Nephron progenitor cell (in vitro differentiated cells): ENCODE results near the gene PTCD2.

Source experiments
- DNase-seq: peaks from one replicate; pipeline ENCODE4 v3.0.0; 2021
- H3K27ac Mint-ChIP-seq: 2 replicates; pipeline ENCODE4 v1.8.0; 2021; ENCODE audit warnings: mild to moderate bottlenecking, moderate library complexity, mixed read lengths
- H3K27me3 Mint-ChIP-seq: 2 replicates; pipeline ENCODE4 v1.8.0; 2021; ENCODE audit warnings: mild to moderate bottlenecking, low read depth, mixed read lengths; ENCODE audit not compliant: poor library complexity
- H3K36me3 Mint-ChIP-seq: 2 replicates; pipeline ENCODE4 v1.8.0; 2021; ENCODE audit warnings: low read depth, mixed read lengths
- H3K4me1 Mint-ChIP-seq: 2 replicates; pipeline ENCODE4 v1.8.0; 2021; ENCODE audit warnings: mixed read lengths
- H3K4me3 Mint-ChIP-seq: 2 replicates; pipeline ENCODE4 v1.8.0; 2021; ENCODE audit warnings: mild to moderate bottlenecking, moderate library complexity, mixed read lengths
- H3K9me3 Mint-ChIP-seq: 2 replicates; pipeline ENCODE4 v1.8.0; 2021; ENCODE audit warnings: mild to moderate bottlenecking, moderate library complexity, mixed read lengths
- TF ChIP-seq, protein P1 (sequence below): fragments of 200-600 bp; sonication (generic); IDR thresholded peaks from 2 replicates; pipeline ENCODE4 v1.5.0; 2021; ENCODE audit warnings: antibody characterized with exemption

Gene PTCD2

DNA sequence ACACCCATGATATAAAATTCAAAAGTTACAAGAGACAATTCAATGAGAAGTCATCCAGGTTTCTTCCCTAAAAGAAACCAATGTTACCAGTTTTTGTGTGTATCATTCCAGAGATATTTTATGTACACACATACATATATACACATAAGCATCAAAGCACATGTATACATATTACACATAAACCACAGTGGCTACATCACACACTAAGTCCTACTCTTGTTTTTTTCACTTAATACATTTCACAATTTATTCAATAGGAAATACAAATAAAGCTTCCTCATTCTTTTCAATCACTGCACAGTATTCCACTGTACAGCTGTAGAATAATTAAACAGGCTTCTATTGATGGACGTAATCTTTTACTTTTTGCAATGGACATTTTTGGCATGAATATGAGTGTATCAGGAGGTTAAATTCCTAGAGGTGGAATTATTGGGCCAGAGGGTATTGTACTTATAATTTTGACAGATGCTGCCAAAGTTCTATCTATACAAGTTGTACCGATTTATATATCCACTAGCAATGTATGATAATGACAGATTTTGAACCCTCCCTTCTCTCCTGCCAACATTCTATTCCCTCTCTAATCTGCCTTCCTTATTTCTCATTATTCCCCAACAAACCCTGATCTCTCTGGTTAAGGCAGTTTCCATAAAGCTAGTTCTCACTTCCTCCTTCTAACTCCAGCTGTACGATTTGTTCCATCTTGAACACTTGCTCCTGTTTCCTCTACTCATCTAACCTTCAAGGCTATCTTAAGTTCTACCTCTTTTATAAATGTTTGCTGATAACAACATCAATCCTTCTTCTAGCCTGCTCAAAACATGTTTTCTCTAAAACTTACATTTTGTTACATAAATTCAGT is 35.4 kb upstream of the PTCD2 start:
- H3K27ac Mint-ChIP-seq = no peak overlapping the region

DNA sequence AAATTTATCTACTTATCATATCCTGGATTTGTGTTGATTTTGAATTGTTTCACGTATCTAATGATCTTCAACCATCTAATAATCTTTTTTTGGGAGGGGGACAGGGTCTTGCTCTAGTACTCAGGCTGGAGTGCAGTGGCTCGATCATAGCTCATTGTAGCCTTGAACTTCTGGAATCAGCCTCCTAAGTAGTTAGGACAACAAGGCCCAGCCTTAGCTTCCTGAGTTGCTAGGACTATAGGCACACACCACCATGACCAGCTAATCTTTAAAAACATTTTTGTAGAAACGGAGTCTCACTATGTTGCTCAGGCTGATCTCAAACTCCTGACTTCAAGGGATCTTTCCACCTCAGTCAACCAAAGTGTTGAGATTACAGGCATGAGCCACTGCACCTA is 34.8 kb upstream of the PTCD2 start:
- TF ChIP-seq, protein P1, sequence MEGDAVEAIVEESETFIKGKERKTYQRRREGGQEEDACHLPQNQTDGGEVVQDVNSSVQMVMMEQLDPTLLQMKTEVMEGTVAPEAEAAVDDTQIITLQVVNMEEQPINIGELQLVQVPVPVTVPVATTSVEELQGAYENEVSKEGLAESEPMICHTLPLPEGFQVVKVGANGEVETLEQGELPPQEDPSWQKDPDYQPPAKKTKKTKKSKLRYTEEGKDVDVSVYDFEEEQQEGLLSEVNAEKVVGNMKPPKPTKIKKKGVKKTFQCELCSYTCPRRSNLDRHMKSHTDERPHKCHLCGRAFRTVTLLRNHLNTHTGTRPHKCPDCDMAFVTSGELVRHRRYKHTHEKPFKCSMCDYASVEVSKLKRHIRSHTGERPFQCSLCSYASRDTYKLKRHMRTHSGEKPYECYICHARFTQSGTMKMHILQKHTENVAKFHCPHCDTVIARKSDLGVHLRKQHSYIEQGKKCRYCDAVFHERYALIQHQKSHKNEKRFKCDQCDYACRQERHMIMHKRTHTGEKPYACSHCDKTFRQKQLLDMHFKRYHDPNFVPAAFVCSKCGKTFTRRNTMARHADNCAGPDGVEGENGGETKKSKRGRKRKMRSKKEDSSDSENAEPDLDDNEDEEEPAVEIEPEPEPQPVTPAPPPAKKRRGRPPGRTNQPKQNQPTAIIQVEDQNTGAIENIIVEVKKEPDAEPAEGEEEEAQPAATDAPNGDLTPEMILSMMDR = no peak
- no peaks in the 10 kb centered on the region for H3K9me3 Mint-ChIP-seq
- peaks cover 18% of the 10 kb centered on the region for H3K4me1 Mint-ChIP-seq
- no peak overlapping the region for H3K4me3 Mint-ChIP-seq
- no peak overlapping the region for H3K27ac Mint-ChIP-seq
- no peak for DNase-seq
- no peaks in the 10 kb centered on the region for H3K27me3 Mint-ChIP-seq
- H3K36me3 Mint-ChIP-seq = peaks cover 50% of the 10 kb centered on the region

More for the DNA sequence above, 35.4 kb upstream of the PTCD2 start:
- peaks cover 18% of the 10 kb centered on the region for H3K4me1 Mint-ChIP-seq
- no peak overlapping the region for H3K4me3 Mint-ChIP-seq
- H3K36me3 Mint-ChIP-seq = peaks cover 51% of the 10 kb centered on the region
- TF ChIP-seq, protein P1 = no peak
- H3K27me3 Mint-ChIP-seq = no peaks in the 10 kb centered on the region
- no peak for DNase-seq
- no peaks in the 10 kb centered on the region for H3K9me3 Mint-ChIP-seq

DNA sequence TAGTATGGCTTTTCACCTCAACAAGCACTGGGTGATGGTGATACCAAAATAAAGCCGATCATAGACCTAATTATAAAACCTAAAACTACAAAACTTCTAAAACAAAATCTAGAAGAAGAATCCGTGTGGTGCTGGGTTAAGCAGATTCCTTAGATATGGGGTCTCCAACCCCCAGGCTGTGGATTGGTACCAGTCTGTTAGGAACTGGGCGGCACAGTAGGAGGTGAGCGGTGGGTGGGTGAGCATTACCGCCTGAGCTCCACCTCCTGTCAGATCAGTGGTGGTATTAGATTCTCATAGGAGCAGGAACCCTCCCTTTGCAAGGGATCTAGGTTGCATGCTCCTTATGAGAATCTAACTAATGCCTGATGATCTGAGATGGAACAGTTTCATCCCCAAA is 33.4 kb upstream of the PTCD2 start:
- H3K27ac Mint-ChIP-seq = no peak overlapping the region
- DNase-seq = no peak
- TF ChIP-seq, protein P1 = no peak
- H3K27me3 Mint-ChIP-seq = no peaks in the 10 kb centered on the region
- peaks cover 50% of the 10 kb centered on the region for H3K36me3 Mint-ChIP-seq
- peaks cover 12% of the 10 kb centered on the region for H3K4me1 Mint-ChIP-seq
- no peak overlapping the region for H3K4me3 Mint-ChIP-seq
- no peaks in the 10 kb centered on the region for H3K9me3 Mint-ChIP-seq

DNA sequence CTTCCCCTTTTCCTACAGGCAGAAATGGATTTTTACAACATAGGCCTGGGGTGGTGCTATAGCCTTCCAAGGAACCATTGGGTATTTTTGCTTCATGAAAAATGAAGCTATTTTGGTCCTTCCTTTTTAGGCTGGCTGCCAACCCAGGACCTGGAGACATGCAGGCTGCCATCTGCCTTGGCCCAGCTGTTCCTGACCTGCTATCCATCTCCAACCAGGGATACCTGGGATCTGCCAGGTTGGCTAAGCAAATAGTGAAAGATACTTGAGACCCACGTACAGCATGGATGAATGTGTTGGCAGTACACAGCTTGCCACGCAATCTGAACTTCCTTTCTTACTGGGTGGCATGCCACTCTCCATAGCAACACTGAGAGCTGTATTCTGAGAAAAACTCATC is 31.2 kb upstream of the PTCD2 start:
- H3K4me1 Mint-ChIP-seq = no peaks in the 10 kb centered on the region
- H3K27me3 Mint-ChIP-seq = no peaks in the 10 kb centered on the region
- no peak for DNase-seq
- peaks cover 49% of the 10 kb centered on the region for H3K36me3 Mint-ChIP-seq
- H3K9me3 Mint-ChIP-seq = no peaks in the 10 kb centered on the region
- TF ChIP-seq, protein P1 = no peak
- H3K4me3 Mint-ChIP-seq = no peak overlapping the region
- H3K27ac Mint-ChIP-seq = no peak overlapping the region

DNA sequence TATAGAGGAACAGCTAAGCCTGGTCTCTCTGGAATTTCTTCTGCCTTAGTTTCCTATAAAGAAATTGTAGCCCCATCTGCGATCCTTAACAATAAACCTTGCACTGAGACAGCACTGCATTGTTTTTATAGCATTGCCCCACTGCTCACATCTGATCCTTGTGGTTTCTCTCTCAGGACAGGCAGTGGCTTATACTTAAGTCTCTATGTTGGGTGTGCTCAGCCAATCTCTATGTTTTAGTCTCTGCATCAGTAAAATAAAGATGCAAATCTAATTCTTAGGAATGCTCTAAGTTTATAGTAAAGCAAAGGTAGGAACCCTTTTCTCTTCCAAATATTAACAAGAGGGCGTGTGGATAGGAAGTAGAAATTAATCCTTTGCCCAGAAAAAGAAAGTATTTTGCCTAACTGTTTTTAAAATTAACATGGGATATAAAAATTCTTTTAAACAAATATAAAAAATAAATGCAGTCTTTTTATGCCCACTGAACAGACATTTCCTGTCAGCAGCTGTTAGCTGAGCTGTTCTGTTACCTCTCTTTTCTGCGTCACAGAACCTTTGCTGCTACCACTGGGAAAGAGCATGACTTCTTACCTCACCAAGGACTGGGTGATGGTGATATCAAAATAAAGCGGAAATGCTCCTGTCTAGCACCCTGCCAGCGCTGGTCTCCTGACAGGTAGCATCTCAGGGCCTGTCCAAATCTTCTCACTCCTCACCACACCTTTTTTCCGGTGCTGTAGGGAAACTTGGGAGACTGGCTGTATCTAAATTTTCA is 29.6 kb upstream of the PTCD2 start:
- DNase-seq = no peak
- TF ChIP-seq, protein P1 = no peak
- peaks cover 64% of the 10 kb centered on the region for H3K36me3 Mint-ChIP-seq
- no peaks in the 10 kb centered on the region for H3K27me3 Mint-ChIP-seq
- H3K27ac Mint-ChIP-seq = no peak overlapping the region
- H3K9me3 Mint-ChIP-seq = no peaks in the 10 kb centered on the region
- H3K4me3 Mint-ChIP-seq = no peak overlapping the region
- no peaks in the 10 kb centered on the region for H3K4me1 Mint-ChIP-seq
